KG1 (cell line): ENCODE data around the gene VRTN.
"Not testable (repeated sequence)": the region's sequence is repeated elsewhere in the genome, so short reads cannot be mapped to it uniquely, and the experiment has no call there.

ENCODE experiments used
- DNase-seq: peaks from one replicate; lab custom pipeline; 2025; lab: John Stamatoyannopoulos, UW

VRTN gene, protein sequence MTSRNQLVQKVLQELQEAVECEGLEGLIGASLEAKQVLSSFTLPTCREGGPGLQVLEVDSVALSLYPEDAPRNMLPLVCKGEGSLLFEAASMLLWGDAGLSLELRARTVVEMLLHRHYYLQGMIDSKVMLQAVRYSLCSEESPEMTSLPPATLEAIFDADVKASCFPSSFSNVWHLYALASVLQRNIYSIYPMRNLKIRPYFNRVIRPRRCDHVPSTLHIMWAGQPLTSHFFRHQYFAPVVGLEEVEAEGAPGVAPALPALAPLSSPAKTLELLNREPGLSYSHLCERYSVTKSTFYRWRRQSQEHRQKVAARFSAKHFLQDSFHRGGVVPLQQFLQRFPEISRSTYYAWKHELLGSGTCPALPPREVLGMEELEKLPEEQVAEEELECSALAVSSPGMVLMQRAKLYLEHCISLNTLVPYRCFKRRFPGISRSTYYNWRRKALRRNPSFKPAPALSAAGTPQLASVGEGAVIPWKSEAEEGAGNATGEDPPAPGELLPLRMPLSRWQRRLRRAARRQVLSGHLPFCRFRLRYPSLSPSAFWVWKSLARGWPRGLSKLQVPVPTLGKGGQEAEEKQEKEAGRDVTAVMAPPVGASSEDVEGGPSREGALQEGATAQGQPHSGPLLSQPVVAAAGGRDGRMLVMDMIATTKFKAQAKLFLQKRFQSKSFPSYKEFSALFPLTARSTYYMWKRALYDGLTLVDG

DNA sequence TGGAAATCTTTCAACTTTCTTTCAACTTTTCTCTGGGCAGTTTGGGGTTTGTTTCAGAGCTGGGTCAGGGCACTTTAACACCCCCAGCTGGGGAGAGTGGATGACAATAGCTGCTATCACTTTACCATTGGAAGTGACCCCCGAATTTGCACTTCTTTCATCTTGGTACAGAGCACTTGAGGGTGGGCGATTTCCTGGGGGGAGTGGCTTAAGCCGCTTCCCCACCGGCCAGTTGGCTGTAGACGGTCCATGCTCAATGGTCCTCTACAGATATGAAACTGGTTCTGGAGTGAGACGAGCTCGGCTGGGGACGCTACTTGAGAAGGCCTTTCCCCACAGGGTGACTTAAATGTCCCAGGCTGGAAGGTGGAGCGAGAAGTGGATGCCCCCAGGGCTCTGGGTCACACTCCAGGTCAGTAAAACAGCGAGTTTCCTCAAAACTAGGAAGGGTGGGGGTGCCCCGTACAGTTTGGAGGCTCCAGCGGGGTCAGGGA is at the start of gene VRTN:
TSS of gene VRTN (plus strand) at position 231 of the 494 bp plus-strand sequence. CDS start 8,313 bp downstream, outside the sequence.
- no peak for DNase-seq

DNA sequence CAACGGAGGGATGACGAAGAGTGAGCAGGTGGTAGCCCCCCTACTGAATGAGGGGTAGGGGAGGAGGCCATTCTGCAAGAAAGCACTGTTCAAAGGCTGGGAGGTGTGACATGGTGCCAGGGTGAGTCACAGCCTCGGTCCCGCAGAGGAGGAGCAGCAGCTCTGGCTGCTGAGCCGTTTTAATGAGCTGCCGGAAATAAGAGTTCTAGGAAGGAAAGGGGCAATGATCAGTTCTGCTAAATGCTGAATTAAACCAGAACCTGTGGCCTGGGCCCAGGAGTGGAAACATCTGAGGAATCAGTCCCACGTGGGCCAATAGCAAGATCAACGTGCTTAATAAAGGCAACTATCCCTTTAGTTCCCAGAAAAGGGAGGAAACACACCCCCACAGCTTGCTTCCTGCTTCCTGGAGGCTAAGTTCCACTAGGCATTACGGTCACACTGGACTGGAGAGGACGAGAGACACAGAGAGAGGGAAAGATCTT is 49.2 kb upstream of the VRTN start:
- DNase-seq, result no peak

DNA sequence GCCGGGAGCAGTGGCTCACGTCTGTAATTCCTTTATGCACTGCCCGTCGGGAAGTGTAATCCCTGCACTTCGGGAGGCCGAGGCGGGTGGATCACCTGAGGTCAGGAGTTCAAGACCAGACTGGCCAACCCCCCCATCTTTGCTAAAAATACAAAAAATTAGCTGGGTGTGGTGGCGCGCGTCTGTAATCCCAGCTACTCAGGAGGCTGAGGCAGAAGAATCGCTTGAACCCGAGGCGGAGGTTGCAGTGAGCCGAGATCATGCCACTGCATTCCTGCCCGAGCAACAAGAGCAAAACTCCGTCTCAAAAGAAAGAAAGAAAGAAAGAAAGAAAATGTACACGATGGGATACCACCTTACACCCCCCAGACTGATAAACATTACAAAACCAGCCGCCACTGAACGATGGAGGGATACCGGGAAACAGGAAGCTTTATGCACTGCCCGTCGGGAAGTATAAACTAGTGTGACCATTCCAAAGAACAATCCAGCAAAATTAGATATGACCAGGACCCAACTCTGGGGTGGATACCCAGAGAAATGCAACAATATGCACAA is 46.6 kb upstream of the VRTN start:
- no peak for DNase-seq

DNA sequence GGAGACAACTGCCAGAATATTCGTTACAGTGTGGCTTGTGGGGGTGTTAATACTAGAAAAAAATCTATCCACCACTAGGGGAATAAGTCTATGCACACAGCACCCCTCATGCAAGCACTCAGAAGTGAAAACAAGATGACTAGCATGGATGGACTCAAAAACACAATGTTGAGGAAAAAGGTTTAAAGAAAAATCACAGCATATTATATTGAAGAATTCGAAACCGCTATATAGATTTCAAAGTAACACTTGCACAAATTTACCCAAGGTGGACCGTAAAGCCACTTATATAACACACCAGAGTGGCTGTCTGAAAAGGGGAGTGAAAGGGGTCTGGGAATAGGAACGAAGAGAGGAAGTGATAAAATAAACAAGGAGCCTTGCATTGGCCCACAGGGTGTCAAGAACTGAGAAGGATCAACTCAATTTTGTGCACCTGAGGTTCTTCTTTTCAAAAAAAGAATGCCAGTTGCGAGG is 46.1 kb upstream of the VRTN start:
- peak; percentile 11 for DNase-seq

DNA sequence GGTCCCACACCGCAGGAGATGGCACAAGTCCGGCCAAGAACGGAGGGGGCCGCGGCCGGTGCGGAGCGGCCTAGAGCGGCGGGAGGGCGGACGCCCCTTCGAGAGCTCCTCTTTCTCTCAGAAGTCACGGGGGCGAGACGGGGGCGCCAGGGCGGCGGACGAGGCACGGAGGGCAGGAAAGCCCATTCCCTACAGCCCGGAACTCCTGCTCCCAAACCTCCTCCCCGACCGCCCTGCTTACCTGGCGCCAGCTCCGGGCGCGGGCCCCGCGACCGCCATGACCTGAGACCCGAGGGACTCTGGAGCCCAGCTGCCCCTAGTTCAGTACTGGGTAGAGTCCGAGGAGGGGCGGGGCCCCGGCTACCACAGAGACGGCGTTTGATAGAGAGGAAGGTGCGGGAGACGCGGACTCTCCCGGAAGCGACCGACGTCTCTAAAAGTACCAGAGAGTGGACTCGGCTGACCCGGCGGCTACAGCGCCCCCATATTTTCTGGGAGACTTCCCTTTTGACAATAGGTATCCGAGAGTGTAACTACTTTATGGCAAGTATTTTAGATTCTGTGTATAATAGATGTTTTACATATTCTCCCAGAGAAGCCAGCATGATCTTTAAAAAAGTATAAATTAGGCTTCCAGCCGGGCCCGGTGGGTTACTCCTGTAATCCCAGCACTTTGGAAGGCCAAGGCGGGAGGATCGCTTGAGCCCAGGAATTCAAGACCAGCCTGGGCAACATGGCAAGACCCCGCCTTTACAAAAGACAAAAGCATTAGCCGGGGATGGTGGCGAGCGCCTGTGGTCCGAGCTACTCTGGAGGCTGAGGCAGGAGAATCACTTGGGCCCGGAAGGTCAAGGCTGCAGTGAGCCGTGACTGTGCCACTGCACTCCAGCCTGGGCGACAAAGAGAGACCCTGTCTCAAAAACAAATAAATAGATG is 45.4 kb upstream of the VRTN start, which contains the start of gene ABCD4:
TSS of gene ABCD4 (minus strand) at position 301 of the 936 bp plus-strand sequence. CDS start at position 279, 22 bp downstream.
- peak; percentile 87 for DNase-seq

DNA sequence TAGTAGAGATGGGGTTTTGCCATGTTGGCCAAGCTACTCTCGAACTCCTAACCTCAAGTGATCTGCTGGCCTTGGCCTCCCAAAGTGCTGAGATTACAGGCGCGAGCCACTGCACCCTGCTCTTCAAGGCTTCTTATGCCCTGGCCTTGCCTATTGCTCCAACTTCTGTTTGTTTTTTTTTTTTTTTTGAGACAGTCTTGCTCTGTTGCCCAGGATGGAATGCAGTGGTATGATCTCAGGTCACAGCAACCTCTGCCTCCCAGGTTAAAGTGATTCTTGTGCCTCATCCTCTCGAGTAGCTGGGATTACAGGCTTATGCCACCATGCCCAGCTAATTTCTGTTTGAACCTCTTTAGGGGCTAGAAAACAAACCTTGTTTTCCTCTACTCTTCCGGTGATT is 39.6 kb upstream of the VRTN start:
- no peak for DNase-seq

DNA sequence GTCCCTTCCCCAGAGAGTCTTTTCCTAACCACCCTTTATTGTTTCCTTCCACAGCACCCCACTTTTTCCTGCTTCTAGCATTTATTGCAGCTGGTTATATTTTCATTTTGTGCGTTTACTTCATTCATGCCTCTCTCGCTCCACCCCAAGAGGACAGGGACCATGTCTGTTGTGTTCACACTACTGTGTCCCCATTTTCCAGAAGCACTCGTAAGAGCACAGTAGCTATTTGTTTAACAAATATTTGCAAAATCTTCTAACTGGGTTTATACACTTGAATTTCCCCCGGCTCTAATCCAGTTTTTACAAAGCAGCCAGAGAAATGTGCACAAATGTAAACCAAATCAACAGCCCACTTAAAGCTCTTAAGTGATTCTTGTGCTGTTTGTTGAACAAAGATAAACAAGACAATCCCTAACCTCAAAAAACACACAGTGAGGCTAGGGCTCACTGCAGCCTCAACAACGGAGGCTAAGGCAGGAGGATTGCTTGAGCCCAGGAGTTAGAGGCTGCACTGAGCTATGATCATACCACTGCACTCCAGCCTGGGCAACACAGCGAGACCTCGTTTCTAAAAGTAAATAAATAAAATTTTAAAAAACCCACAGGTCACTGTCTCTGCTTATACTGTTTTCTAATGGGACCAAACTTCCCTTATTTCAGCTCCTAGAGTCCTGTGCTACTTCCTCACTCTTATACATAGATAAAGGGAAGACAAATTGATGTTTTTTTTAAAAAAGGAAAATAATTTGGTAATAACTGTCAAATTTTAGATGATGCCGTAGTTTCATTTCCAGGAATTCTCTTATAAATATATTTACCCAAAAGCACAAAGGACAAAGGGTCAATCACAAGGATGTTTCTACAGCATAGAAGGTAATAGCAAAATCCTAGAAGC is 38.9 kb upstream of the VRTN start:
- no peak for DNase-seq

DNA sequence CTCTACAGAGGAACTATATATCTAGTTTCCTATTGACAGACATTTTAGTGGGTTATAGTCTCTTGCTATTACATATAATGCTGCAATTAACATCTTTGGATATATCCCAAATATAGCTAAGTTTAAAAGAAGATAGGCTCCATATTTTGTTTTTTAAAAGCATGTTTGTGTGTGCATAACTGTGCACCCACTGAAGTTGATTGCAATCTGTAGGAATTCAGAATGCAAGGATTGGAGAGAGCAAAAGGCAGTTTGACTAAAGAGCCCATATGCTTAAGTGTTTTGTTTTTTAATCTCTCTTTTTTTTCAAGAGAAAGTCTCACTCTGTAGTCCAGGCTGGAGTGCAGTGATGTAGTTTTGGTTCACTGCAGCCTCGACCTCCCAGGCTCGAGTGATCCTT is 36.1 kb upstream of the VRTN start:
- no peak for DNase-seq

DNA sequence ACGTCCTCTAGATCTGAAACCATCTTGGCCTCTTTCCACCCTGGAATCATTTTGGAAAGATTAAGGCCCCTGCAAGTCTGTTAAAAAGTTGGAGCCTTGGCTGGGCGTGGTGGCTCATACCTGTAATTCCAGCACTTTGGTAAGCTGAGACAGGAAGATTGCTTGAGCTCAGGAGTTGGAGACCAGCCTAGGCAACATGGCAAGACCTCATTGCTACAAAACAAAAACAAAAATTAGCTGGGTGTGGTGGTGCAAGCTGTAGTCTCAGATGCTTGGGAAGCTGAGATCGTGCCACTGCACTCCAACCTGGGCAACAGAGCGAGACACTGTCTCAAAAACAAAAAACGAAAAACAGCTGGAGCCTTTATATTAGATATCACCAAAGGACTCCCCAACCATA is 34.7 kb upstream of the VRTN start:
- no peak for DNase-seq

DNA sequence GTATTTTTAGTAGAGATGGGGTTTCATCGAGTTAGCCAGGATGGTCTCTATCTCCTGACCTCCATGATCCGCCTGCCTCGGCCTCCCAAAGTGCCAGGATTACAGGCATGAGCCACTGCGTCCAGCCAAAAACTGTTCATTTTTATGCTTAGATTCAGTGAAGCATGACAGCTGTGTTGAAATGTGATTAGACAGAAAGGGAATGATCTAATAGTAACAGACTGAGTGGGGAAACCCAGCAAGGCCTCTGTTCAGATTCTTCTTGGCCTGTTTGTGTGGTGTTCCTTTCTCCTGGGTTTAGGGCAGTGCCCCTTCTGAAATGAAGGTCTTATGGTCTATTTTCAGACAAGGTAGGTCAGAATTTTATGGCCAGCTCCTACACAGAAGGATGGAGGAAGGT is 33.7 kb upstream of the VRTN start:
- no peak for DNase-seq

DNA sequence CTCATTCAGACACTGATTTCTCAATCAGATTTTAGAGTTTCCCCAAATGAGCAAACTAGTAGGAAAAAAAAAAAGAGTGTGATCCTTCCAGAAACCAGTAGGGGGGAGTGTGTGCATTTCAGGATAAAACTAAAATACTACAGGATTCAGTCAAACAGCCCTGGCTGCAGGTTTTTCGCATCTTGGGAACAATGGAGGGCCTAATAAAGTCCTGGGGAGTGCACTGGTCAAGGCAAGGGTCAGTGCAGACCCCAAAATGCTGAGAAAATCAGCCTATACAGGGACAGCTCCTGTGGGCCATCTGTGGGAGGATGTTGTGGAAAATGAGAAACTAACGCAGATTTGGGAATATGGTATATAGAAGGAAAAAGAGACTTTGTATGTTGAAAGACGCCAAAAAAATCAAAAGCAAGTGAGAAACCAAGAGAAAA is 23.3 kb upstream of the VRTN start:
- DNase-seq, result no peak

DNA sequence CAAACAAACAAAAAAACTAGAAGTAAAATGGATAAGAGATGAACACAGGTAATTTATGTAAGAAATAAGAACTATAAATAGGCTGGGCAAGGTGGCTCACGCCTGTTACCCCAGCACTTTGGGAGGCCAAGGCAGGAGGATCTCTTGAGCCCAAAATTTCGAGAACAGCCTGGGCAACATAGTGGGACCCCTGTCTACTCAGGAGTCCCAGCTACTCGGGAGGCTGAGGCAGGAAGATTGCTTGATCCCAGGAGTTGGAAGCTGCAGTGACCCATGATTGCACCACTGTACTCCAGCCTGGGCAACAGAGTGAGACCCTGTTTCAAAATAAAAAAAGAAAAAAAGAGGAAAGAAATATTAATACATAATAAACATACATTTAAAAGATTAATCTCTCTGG is 22.8 kb upstream of the VRTN start:
- no peak for DNase-seq

DNA sequence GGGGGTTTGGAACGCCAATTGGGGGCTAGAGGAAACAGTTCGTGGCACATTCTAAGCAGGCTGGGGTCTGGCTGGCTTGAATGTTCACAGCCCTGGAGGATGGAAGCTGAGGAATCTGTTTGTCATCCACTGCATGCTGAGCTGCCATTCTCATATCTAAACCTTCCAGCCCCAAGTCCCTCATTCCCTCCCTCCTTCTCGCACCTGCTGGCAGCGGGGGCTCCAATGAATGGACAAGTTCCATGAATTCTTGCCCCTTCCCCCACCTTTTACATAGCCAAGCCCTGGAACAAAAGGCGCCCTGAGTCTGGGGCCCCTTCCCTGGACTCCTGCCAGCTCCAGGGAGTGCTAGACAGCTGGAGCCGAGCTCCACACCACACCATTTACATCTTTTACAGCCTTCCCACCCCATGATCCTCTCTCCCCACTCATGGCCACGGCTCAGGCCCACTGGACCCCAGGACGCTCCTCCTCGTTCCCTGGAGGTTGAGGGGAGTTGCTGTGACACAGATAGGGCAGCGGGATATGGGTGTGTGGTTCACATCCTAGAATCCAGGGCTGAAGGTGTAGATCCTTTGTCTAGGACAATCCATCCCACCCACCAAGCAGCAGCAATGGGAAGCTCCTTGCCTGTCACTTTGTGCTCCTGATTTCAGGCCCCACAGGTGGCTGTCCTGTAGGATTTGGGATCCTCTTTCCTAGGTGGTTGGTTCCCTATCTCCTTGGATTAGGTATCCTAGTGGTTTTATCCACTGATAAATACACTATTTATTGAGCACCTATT is 21.7 kb upstream of the VRTN start:
- no peak for DNase-seq

DNA sequence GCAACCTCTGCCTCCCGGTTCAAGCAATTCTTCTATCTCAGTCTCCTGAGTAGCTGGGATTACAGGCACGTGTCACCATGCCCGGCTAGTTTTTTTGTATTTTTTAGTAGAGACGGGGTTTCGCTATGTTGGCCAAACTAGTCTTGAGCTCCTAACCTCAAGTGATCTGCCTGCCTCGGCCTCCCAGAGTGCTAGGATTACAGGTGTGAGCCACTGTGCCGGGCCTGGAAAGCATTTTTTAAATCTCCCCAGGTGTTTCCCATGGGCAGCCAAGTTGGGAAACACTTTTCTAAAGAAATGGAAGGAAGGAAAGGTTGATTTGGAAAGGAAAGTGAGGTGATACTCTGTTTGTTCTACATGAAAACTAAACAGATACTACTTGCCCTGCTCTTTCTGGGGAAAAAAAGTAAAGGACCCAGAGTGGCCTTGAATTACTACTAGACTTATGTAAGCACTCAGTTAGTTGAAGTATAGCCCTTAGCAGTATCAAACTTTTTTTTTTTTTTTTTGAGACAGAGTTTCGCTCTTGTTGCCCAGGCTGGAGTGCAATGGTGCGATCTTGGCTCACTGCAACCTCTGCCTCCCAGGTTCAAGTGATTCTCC is 18.2 kb upstream of the VRTN start:
- DNase-seq, result not testable (repeated sequence)

DNA sequence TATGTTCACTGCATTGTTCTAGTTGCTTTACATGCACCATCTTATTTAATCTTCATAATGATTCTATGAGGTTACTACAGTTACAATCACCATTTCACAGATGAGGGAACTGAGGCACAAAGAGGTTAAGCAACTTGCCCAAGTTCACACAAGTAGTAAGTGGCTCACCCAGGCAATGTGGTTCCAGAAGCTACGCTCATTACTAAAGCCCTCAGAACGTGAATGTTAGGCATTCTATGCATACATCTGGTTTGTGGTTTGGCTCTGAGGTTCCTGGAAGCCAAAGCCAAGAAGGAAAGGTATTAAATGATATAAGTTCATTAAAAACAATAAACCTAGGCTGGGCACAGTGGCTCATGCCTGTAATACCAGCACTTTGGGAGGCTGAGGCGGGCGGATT is 14.4 kb upstream of the VRTN start:
- no peak for DNase-seq

DNA sequence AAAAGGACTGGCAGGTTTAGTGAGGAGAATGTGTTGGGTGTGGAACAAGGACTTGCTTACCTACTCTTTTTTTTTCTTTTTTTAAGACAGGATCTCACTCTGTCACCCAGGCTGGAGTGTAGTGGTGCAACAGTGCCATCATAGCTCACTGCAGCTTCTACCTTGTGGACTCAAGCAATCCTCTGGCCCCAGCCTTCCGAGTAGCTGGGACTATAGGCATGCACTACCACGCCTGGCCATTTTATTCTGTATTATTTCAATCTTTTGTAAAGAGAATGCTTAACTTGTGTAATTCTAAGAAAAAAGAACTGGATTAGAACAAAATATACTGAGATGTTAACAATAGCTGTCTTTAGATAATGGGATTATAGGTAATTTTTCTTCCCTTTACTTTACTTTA is 1.9 kb upstream of the VRTN start:
- DNase-seq, result no peak

DNA sequence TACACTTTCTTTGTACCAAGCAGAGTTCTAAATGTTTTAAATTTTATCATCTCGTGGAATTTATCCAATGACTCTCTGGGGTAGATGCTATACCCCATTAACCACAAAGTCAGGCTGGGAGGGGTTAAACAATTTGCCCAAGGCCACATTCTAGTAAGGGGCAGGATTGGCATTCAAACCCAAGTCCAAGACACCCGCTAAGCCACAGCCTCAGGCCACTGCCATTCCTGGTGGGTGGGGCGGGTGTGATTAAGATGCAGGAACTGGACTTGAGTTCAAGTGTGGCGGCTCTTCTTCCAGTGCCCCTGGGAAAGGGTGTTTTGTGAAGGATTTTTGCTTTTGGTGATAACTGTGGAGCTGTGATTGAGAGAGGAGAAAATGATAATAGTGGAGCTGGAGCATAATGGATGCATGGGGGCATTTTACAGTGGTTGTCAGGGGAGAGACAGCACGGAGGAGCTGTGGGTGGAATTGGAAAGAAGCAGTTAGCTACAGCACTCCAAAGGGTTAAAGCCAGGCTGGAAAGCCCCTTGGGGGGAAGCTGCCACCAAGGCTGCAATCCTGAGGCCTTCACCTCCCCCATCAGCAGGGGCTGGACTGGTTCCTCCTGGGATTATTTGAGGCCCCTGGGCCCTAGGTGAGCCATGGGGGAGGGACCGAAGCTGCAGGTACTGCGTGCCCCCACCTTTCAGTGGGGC is 1.0 kb upstream of the VRTN start:
- DNase-seq, result no peak

DNA sequence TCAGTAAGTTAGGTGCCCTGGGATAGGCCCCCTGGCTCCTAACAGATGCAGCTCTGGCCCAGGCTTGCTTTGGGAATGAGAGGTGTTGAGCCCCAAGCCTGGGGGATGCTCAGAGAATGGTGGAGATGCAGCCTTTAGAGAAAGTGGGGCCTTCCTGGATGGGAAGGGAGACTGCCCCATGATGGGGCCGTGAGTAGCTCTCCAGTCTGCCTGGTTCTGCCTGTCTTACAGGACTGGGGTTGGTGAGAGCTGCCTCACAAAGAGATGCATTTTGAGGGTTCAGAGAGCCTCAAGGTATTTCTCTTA is 523 bp upstream of the VRTN start:
- DNase-seq, result no peak
